Sigmoid colon (tissue), 4 donors: Measurements from ENCODE around the gene SLC34A2.

Source experiments
- CTCF ChIP-seq, 4 experiments: fragments of 450-650 bp in 3 of 4; fragments of 200-600 bp in 1 of 4; IDR thresholded peaks; one replicate each; pipeline ENCODE4 v1.5.1; 2016 to 2019; ENCODE audit warnings: antibody characterized with exemption in 4 of 4, mild to moderate bottlenecking in 3 of 4, moderate library complexity in 2 of 4
- EP300 ChIP-seq, 4 donors: sonication (generic); formaldehyde crosslinking; IDR thresholded peaks; one replicate each; pipeline ENCODE4 v1.6.1; 2017; ENCODE audit warnings: antibody characterized with exemption in 4 of 4
- POLR2A ChIP-seq, 2 donors: fragments of 450-650 bp; IDR thresholded peaks; one replicate each; pipeline ENCODE4 v1.6.1; 2016; ENCODE audit warnings: antibody characterized with exemption in 2 of 2, mild to moderate bottlenecking in 2 of 2, moderate library complexity in 2 of 2
- POLR2AphosphoS5 ChIP-seq, 4 donors: sonication (generic); formaldehyde crosslinking; IDR thresholded peaks; one replicate each; pipeline ENCODE4 v1.6.1; 2017; ENCODE audit warnings: antibody characterized with exemption in 4 of 4

- no peak for TF ChIP-seq CTCF (IDR thresholded peaks at IDR 0.05)
- TF ChIP-seq EP300 (IDR thresholded peaks at IDR 0.05), result no peak
- TF ChIP-seq POLR2AphosphoS5 (IDR thresholded peaks at IDR 0.05), result no peak
- TF ChIP-seq POLR2A (IDR thresholded peaks at IDR 0.05), result no peak
Observed at GRCh38 chr4:25663781-25664180, 8.1 kb downstream of the SLC34A2 start.
